HG02678 (cell line): ENCODE data around the gene TMEM120B.
"Not testable (repeated sequence)": the region's sequence is repeated elsewhere in the genome, so short reads cannot be mapped to it uniquely, and the experiment has no call there.

ENCODE experiments used
- ATAC-seq: cut with Tn5 transposase; IDR thresholded peaks from one replicate; pipeline ENCODE4 v1.9.1; 2021; ENCODE audit warnings: mild to moderate bottlenecking, moderate library complexity; ENCODE audit not compliant: unreplicated experiment

The TMEM120B gene

DNA sequence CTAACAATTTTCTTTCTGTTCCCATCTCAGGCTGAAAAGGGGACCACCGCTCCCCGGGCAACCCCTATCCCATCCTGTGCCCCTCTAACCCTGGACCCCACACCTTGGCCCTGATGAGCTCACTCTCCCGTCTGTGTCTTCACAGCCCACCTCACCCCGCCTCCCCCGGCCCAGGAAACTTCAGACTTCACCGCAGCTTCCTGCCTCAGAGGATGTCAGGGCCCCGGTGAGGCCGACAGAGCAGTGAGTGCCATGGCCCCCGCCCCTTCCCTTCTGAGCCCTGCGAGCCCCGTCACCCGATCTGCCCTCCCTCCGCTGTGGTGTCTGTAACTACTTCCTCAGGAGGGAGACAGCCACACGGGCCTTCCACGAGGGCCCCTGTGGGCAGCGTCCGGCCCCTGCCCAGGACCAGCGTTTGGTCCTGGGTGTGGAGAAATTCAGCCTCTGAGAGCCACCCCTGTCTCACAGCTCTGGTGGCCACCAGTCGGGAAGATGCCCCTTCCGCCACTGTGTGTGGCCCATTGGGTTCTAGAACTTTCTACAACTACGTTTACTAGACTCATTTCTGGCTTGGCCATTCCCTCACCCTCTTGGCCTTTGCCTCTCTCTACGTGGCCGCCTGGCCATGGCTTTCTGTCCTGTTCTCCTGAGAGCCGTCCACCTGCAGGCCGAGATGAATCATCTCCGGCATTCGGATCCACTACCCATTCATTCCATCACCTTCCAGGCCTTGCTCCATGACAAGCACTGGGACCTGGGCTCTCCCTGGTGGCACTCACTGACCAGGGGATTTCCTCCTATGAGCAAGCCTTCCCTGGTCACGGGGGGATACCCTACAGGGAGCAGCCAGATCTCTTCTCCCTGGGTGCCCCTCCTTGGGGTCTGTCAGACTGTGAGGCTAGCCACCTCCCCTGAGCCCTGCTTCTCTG is 77.5 kb downstream of the TMEM120B start:
- peak; percentile 45 for ATAC-seq

DNA sequence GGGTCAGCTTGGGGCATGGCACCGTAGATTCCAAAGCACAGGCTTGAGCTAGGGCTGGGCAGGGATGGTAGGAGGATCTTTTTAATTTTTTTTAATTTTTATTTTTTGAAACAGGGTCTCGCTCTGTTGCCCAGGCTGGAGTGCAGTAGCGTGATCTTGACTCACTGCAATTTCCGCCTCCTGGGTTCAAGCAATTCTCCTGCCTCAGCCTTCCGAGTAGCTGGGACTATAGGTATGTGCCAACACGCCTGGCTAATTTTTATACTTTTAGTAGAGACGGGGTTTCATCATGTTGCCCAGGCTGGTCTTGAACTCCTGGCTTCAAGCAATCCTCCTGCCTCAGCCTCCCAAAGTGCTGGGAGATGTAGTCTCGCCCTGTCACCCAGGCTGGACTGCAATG is 78.2 kb downstream of the TMEM120B start:
- not testable (repeated sequence) for ATAC-seq

DNA sequence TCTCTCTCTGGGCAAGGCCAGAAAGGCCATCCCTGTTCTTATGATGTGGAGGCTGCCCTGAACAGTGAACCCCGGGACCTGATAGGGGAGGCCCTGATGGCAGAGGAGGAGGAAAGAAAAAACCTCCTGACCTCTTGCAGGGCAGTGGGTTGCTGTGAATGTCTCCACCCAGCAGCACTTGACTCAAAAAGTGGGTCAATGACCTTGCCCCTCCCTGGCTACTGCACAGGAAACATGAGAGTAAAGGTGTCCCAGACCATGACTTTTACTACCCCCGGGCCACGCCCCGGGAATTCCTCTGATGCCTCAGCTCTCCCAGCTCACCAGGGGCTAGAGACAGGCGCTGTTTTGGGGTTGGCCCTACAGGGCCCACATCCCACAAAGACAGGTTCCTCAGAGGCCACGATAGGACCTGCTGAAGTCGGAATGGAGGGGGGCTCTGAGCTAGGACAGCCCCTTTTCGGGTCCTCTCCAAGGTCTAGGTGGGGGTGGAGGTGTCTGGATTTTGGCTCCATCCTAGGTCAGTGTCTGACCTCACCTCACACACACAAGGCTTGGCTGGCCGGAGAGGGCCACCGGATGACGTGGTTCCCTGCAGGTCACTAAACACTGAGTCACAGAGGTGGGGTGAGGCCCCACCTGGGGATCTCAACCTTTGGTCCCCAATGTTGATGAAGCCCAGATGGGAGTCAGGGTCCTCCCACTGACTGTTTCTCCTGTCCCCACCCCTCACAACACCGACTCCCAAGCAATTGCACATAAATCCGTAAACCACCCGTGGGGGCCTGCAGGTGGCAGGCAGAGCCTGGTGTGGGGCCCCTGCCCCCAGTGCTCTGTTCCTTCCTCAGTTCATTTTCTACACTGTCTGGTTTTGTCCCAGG is 79.4 kb downstream of the TMEM120B start:
- no peak for ATAC-seq

GRCh38 chr12:121792607-121793439 is 80.3 kb downstream of the TMEM120B start:
- ATAC-seq: no peak

DNA sequence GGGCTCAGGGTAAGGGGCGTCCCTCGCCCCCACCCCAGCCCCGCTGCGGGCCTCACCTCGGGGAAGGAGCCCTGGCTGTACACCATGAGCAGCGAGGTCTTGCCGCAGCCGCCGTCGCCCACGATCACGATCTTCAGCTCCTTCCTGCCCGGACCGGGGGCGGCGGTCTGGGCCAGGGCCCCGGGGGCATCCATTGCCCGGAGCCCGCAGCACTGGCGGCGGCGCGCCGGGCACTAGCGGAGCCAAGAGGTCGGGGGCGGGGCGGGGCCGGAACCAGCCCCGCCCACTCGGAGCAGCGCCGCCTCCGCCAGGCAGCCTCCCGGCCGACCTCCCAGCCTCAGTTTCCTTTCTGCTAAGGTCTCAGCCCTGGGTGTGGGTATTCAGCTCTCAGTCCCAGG is 80.9 kb downstream of the TMEM120B start, which contains the start of gene RHOF:
TSS of gene RHOF (minus strand) at position 249 of the 398 bp plus-strand sequence. CDS start at position 194, 55 bp downstream.
- peak; percentile 22 for ATAC-seq

DNA sequence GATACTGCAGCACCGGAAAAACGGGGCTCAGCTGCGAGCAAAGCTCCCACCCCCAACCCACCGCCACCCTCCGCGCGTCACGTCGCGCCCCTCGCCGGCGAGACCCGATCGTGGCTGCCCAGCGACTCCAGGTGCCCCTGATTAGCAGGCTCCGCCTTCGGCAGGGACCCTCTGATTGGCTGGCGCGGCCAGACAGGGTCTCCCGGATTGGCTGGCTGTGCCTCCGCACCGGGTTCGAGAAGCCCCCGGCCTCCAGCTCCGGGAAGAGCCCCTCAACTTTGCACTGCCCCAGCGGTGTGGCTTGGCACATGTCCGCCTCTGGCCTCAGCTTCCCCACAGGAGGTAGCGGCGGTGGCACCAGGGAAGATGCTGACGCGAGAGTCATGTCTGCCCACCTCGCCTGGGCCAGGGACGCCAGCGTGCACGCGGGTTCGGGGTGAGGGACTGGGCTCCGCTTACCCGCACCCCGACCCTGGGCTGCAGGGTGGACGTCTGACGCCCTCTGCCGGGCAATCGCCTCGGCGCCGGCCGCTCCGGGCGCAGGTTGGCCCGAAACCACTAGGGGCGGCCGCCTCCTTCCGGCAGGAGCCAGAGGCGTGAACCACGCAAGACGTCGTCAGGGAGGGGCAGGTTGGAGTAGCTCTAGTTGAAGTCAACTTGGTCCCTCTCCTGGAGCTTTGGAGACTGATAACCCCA is 81.4 kb downstream of the TMEM120B start:
- ATAC-seq: peak; percentile 57

DNA sequence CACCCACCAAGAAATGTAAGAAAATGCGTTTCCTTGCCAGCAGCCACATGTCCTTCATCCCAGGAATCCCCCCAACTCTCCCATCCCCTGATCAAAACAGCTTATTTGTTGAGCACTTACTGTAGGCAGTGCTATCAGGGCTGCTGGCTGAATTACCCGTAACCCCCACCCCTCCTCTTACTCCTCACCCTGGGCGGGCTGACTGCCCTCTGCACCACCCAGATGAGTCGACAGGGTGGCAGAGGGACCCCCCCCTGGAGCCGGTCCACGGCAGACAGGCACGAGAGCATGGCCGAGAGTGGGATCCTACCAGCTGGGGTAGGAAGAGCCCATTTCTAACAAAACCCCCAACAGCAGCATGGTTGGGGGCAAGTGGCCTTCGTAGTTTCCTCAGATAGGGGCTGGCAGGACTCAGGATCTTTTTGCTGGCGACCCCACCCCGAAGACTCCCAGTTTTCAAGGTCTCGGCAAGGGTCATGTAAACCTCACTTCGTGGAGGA is 82.0 kb downstream of the TMEM120B start:
- peak; percentile 0 for ATAC-seq

- ATAC-seq: no peak
Observed at GRCh38 chr12:121795034-121795968, 82.7 kb downstream of the TMEM120B start.

- no peak for ATAC-seq
Observed at GRCh38 chr12:121796855-121797751, 84.6 kb downstream of the TMEM120B start.

GRCh38 chr12:121797937-121798786 is 85.6 kb downstream of the TMEM120B start:
- ATAC-seq: no peak

DNA sequence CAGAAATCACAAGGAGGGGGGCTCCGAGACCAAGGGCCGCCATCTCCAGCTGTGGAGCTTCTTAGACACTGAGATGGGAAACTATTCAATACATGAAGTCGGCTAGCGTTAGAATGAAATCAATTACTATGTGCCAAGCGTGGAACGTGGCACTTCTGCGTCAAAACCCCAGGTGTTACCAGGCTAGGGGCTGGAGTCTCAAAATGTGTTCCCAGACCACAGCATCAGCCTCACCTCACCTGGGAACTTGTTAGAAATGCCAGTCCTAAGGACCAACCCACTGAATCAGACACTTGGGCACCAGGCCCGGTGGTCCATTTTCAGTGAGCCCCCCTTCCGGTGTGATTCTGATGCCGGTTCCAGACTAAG is 86.2 kb downstream of the TMEM120B start:
- no peak for ATAC-seq

GRCh38 chr12:121799156-121799841 is 86.7 kb downstream of the TMEM120B start:
- ATAC-seq: no peak

DNA sequence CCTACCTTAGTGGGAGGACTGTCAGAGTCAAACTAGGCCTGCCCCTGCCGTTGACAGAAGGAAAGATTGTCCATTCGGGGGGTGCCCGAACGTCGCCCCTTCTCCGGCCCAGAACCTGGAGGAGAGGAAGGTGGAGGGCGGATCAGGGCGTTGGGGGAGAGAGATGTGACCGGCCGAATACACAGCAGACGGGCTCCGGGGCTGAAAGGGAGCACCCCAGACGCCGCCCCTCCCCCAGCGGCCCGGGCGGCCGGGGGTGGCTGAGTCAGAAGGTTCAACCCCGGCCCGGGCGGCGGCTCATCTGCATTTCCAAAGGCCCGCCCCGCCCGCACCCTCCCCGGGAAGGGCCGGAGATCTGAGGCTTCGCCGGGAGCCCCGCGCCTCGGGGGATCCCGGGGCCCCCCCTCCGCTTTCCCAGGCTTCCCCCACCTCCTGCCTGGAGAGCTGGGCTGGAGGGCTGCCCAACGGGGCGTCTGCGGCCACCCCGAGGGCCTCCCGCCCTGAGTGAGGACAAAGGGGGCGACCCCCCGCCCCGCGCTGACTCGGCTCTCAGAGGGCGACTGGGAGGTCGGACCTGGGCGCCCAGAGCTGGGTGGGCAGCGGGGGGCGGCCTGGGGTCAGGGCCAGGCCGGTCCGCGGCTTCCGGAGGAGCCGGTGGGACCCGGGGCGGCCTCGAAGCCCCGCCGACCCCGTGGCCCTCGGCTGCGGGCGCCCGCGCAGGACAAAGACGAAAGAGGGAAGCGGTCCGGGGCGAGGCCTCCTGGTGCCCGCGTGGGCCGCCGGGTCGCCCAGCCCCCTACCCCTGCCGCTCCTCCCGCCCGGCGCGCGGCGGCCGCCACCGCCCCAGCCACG is 87.5 kb downstream of the TMEM120B start:
- no peak for ATAC-seq

GRCh38 chr12:121800694-121801594 is 88.4 kb downstream of the TMEM120B start:
- ATAC-seq: no peak
